ENCODE data around the gene NELFCD. TPM values are rescaled to one million over a fixed set of nuclear protein-coding genes. Genes with fewer than 3 reads are reported as not detected.
A peak's percentile ranks its signal among the peaks of the same experiment; 100 is the strongest.

NELFCD gene
- total and polyA plus RNA-seq, 2 donors (not counting 1 experiment from before 2014, with no cell fraction given) = 80.2 to 107 TPM

GRCh38 chr20:59022754-59023153 lies 41.7 kb downstream of the NELFCD start:
- intact Hi-C loops (cut with micrococcal nuclease) = no loop called here
- POLR2A ChIA-PET = no interaction called here
- H3K27me3 Mint-ChIP-seq = no peaks in the 10 kb centered on the region
- Histone ChIP-seq H3K36me3 (replicated peaks in 1 of 2; ENCODE audit: control extremely low read depth in 1 of 2, control insufficient read depth in 1 of 2, extremely low read depth in 1 of 2, insufficient read depth in 2 of 2, low read length in 1 of 2) (peaks cover 0 to 54% of the 10 kb centered on the region in 2 experiments), H2AFZ (ENCODE audit: insufficient read depth, low read depth, low read length, poor library complexity, severe bottlenecking) (no peak overlapping the region), H4K20me1 (ENCODE audit: control insufficient read depth, insufficient read depth, low read length, poor library complexity, severe bottlenecking) (peaks cover 36% of the 10 kb centered on the region), H3K27me3 (replicated peaks in 1 of 4; ENCODE audit: control extremely low read depth in 1 of 4, control insufficient read depth in 3 of 4, insufficient read depth in 4 of 4, low read length in 3 of 4) (no peaks in the 10 kb centered on the region), H3K4me1 (ENCODE audit: control insufficient read depth in 2 of 2, insufficient read depth in 2 of 2, low read length in 2 of 2) (peaks cover 0 to under 1% of the 10 kb centered on the region in 2 donors), H3K27ac (ENCODE audit: low read length in 2 of 2) (no peak overlapping the region), H3K79me2 (ENCODE audit: control insufficient read depth, insufficient read depth, low read length) (peaks cover 48% of the 10 kb centered on the region), H3K4me3 (ENCODE audit: control extremely low read depth in 1 of 5, extremely low read depth in 1 of 5, insufficient read depth in 1 of 5, low read depth in 2 of 5, low read length in 4 of 5) (no peak overlapping the region), H3K9me3 (ENCODE audit: control extremely low read depth in 1 of 3, control insufficient read depth in 2 of 3, insufficient read depth in 1 of 3, low read length in 2 of 3) (no peaks in the 10 kb centered on the region), H3K4me2 (replicated peaks; ENCODE audit: low read depth, low read length, poor library complexity, severe bottlenecking) (no peak overlapping the region), H3K9ac (ENCODE audit: low read length) (no peak overlapping the region)
- peaks cover 27% of the 10 kb centered on the region for H3K4me1 Mint-ChIP-seq
- CTCF ChIA-PET = interaction anchor here (0.7 kb wide), 1 partner anchor 187 kb away, joined by 3 read pairs; no protein-coding TSS in a partner anchor
- H3K4me3 Mint-ChIP-seq = no peak overlapping the region
- TF ChIP-seq EZH2 (IDR thresholded peaks at IDR 0.05; ENCODE audit: borderline replicate concordance, insufficient read depth, low read depth, low read length, poor library complexity, severe bottlenecking) = no peak
- TF ChIP-seq CTCF (IDR thresholded peaks at IDR 0.05) = no peak
- WGBS (ENCODE audit: insufficient coverage) = over 99% methylated on average over 14 of the region's 15 CpGs
- H3K27ac Mint-ChIP-seq = no peak overlapping the region
- no peaks in the 10 kb centered on the region for H3K9me3 Mint-ChIP-seq (ENCODE audit: insufficient read depth)
- no peak for ATAC-seq (ENCODE audit: low read depth)
- no peak for DNase-seq

GRCh38 chr20:59023616-59024015 lies 42.6 kb downstream of the NELFCD start:
- CTCF ChIA-PET = no interaction called here
- no peak overlapping the region for H3K4me3 Mint-ChIP-seq
- H3K9me3 ChIP-seq (ENCODE audit: control extremely low read depth in 1 of 3, control insufficient read depth in 2 of 3, insufficient read depth in 1 of 3, low read length in 2 of 3) = no peaks in the 10 kb centered on the region
- no peak overlapping the region for H3K27ac ChIP-seq (ENCODE audit: low read length in 2 of 2)
- H3K9ac ChIP-seq (ENCODE audit: low read length) = no peak overlapping the region
- peak overlapping the region; percentile 41 for H3K27ac Mint-ChIP-seq
- H3K4me1 Mint-ChIP-seq = peaks cover 31% of the 10 kb centered on the region
- H3K36me3 ChIP-seq (replicated peaks in 1 of 2; ENCODE audit: control extremely low read depth in 1 of 2, control insufficient read depth in 1 of 2, extremely low read depth in 1 of 2, insufficient read depth in 2 of 2, low read length in 1 of 2) = peaks cover 0 to 62% of the 10 kb centered on the region in 2 experiments
- POLR2A ChIA-PET = no interaction called here
- TF ChIP-seq CTCF (IDR thresholded peaks at IDR 0.05) = no peak
- 98% methylated on average over 13 of the region's 13 CpGs for WGBS (ENCODE audit: insufficient coverage)
- no peaks in the 10 kb centered on the region for H3K27me3 Mint-ChIP-seq
- no peak overlapping the region for H2AFZ ChIP-seq (ENCODE audit: insufficient read depth, low read depth, low read length, poor library complexity, severe bottlenecking)
- peaks cover 2 to 3% of the 10 kb centered on the region in 2 donors for H3K4me1 ChIP-seq (ENCODE audit: control insufficient read depth in 2 of 2, insufficient read depth in 2 of 2, low read length in 2 of 2)
- intact Hi-C loops (cut with micrococcal nuclease) = no loop called here
- H3K79me2 ChIP-seq (ENCODE audit: control insufficient read depth, insufficient read depth, low read length) = peaks cover 53% of the 10 kb centered on the region
- H3K4me3 ChIP-seq (ENCODE audit: control extremely low read depth in 1 of 5, extremely low read depth in 1 of 5, insufficient read depth in 1 of 5, low read depth in 2 of 5, low read length in 4 of 5) = no peak overlapping the region
- peaks cover 44% of the 10 kb centered on the region for H4K20me1 ChIP-seq (ENCODE audit: control insufficient read depth, insufficient read depth, low read length, poor library complexity, severe bottlenecking)
- H3K9me3 Mint-ChIP-seq (ENCODE audit: insufficient read depth) = no peaks in the 10 kb centered on the region
- ATAC-seq (ENCODE audit: low read depth) (no peak), DNase-seq (no peak)
- H3K27me3 ChIP-seq (replicated peaks in 1 of 4; ENCODE audit: control extremely low read depth in 1 of 4, control insufficient read depth in 3 of 4, insufficient read depth in 4 of 4, low read length in 3 of 4) = no peaks in the 10 kb centered on the region
- H3K4me2 ChIP-seq (replicated peaks; ENCODE audit: low read depth, low read length, poor library complexity, severe bottlenecking) = no peak overlapping the region
